ENCODE results near the gene NEK7. TPM values are rescaled to one million over a fixed set of nuclear protein-coding genes. Genes with fewer than 3 reads are reported as not detected.

NEK7 gene
- total RNA-seq, 1 donor from 2014 or later: 62.7 TPM

GRCh38 chr1:198121056-198121826, 35.6 kb upstream of the NEK7 start:
- DNase-seq (ENCODE audit: low spot score): no peak
- TF ChIP-seq, protein P1, sequence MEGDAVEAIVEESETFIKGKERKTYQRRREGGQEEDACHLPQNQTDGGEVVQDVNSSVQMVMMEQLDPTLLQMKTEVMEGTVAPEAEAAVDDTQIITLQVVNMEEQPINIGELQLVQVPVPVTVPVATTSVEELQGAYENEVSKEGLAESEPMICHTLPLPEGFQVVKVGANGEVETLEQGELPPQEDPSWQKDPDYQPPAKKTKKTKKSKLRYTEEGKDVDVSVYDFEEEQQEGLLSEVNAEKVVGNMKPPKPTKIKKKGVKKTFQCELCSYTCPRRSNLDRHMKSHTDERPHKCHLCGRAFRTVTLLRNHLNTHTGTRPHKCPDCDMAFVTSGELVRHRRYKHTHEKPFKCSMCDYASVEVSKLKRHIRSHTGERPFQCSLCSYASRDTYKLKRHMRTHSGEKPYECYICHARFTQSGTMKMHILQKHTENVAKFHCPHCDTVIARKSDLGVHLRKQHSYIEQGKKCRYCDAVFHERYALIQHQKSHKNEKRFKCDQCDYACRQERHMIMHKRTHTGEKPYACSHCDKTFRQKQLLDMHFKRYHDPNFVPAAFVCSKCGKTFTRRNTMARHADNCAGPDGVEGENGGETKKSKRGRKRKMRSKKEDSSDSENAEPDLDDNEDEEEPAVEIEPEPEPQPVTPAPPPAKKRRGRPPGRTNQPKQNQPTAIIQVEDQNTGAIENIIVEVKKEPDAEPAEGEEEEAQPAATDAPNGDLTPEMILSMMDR (IDR thresholded peaks at IDR 0.05): no peak
- Mint-ChIP-seq H3K9me3 (ENCODE audit: low read depth) (no peaks in the 10 kb centered on the region), H3K27ac (ENCODE audit: unreplicated experiment) (no peak overlapping the region), H3K4me3 (ENCODE audit: unreplicated experiment) (no peak overlapping the region), H3K4me1 (ENCODE audit: low read depth) (peaks cover 36% of the 10 kb centered on the region), H3K27me3 (ENCODE audit: low read depth) (no peaks in the 10 kb centered on the region), H3K36me3 (ENCODE audit: low read depth) (no peaks in the 10 kb centered on the region)

GRCh38 chr1:198122693-198123092, 34.1 kb upstream of the NEK7 start:
- Mint-ChIP-seq H3K27me3 (ENCODE audit: low read depth) (no peaks in the 10 kb centered on the region), H3K27ac (ENCODE audit: unreplicated experiment) (peak overlapping the region; percentile 88), H3K9me3 (ENCODE audit: low read depth) (no peaks in the 10 kb centered on the region), H3K4me3 (ENCODE audit: unreplicated experiment) (peak overlapping the region; percentile 36), H3K4me1 (ENCODE audit: low read depth) (peaks cover 42% of the 10 kb centered on the region), H3K36me3 (ENCODE audit: low read depth) (no peaks in the 10 kb centered on the region)
- DNase-seq (ENCODE audit: low spot score): no peak
- TF ChIP-seq, protein P1 (IDR thresholded peaks at IDR 0.05): no peak

DNA sequence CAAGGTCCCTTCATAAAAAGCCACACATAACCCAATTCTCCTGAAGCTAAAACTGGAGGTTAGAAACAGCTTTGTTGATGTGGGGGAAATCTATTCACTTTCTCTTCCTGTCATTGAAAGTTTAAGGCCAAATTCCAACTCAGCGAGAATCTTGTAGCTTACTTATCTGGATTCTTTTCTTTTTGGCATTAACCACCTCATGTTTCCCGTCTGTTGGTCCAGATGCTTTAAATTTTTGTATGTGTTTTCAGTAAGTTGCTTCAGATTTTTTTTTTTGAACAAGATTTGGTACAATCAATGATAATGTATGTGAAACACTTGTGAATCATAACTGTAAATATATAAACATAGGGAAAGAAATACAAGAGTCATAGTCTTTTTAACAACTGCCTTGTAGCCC, 33.7 kb upstream of the NEK7 start:
- H3K36me3 Mint-ChIP-seq (ENCODE audit: low read depth): no peaks in the 10 kb centered on the region
- TF ChIP-seq, protein P1 (IDR thresholded peaks at IDR 0.05): no peak
- H3K4me1 Mint-ChIP-seq (ENCODE audit: low read depth): peaks cover 46% of the 10 kb centered on the region
- H3K4me3 Mint-ChIP-seq (ENCODE audit: unreplicated experiment): peak overlapping the region; percentile 36
- DNase-seq (ENCODE audit: low spot score): no peak
- H3K27ac Mint-ChIP-seq (ENCODE audit: unreplicated experiment): peak overlapping the region; percentile 88
- no peaks in the 10 kb centered on the region for H3K27me3 Mint-ChIP-seq (ENCODE audit: low read depth)
- H3K9me3 Mint-ChIP-seq (ENCODE audit: low read depth): no peaks in the 10 kb centered on the region

DNA sequence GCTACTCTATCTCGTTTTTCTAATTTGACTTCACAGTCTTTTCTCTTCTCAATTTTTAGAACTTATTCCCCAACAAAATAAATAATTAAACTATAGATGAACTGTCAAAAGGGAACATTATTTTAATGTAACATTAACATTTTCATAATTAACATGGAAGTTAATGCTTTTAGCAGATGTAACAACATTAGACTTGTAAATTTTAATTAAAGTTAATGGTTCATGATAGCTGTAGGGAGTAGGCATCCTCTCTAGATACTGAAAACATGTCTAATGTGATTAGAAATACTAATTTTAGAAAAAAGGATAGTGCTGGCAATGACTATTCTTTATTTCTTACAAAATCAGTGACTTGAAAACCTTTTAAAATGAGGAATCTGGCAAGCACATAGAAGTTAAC, 32.1 kb upstream of the NEK7 start:
- H3K4me1 Mint-ChIP-seq (ENCODE audit: low read depth): peaks cover 51% of the 10 kb centered on the region

DNA sequence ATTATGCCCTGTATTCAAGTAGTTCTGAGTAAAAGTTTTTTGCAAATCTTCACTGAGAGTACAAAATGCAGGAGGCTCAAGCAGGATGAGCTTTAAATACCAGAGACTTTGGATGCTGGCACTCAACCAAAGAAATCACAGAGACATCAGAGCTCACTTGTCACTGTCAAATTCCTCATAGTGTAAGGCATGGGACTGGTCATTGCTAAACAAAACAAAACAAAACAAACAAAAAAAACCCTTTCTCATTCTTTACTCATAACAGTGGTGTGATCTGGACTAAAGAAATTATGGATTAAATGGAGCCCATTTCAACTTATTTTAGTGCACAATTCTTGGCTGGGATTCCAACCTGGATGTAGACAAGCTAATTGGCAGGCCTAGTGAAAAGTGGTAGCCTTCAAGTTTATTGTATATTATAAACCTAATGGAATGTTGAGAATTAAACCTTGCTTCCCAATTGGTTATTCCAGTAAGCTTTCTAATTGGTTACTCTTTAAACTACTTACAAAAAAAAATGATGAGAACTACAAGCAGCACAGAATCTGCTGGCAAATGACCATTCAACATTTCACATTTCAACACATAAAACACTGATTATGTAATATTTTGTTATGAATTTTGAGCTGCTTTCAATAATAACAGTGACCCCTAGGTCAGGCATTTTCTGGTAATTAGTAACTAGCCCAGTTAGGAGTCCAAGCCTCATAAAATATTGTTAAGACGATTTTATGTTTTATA, 30.6 kb upstream of the NEK7 start:
- Mint-ChIP-seq H3K4me3 (ENCODE audit: unreplicated experiment) (no peak overlapping the region), H3K9me3 (ENCODE audit: low read depth) (no peaks in the 10 kb centered on the region), H3K27ac (ENCODE audit: unreplicated experiment) (peak overlapping the region; percentile 83), H3K36me3 (ENCODE audit: low read depth) (no peaks in the 10 kb centered on the region), H3K4me1 (ENCODE audit: low read depth) (peaks cover 52% of the 10 kb centered on the region), H3K27me3 (ENCODE audit: low read depth) (no peaks in the 10 kb centered on the region)
- DNase-seq (ENCODE audit: low spot score): no peak
- TF ChIP-seq, protein P1 (IDR thresholded peaks at IDR 0.05): no peak

More for the DNA sequence above, 32.1 kb upstream of the NEK7 start:
- H3K4me3 Mint-ChIP-seq (ENCODE audit: unreplicated experiment): no peak overlapping the region
- no peaks in the 10 kb centered on the region for H3K9me3 Mint-ChIP-seq (ENCODE audit: low read depth)
- no peak for DNase-seq (ENCODE audit: low spot score)
- H3K36me3 Mint-ChIP-seq (ENCODE audit: low read depth): no peaks in the 10 kb centered on the region
- no peaks in the 10 kb centered on the region for H3K27me3 Mint-ChIP-seq (ENCODE audit: low read depth)
- TF ChIP-seq, protein P1 (IDR thresholded peaks at IDR 0.05): no peak
- H3K27ac Mint-ChIP-seq (ENCODE audit: unreplicated experiment): no peak overlapping the region

Data from chondrocyte (in vitro differentiated cells).